Measurements from ENCODE around the gene NTM. TPM values are rescaled to one million over a fixed set of nuclear protein-coding genes. Genes with fewer than 3 reads are reported as not detected.

NTM gene
- total RNA-seq, 2 donors from 2014 or later, result 1.7 to 3.6 TPM

GRCh38 chr11:131688048-131688693 is 317.8 kb downstream of the NTM start:
- peaks cover 47% of the 10 kb centered on the region for H3K27me3 Mint-ChIP-seq (ENCODE audit: insufficient read depth)
- Histone ChIP-seq H3K9ac (ENCODE audit: extremely low read depth, low read length, poor library complexity, severe bottlenecking) (no peak overlapping the region), H3K27ac (ENCODE audit: low read depth, low read length) (no peak overlapping the region), H3K9me3 (ENCODE audit: control insufficient read depth, low read length) (no peaks in the 10 kb centered on the region), H3K4me1 (ENCODE audit: control insufficient read depth, insufficient read depth, low read length) (peaks cover 12% of the 10 kb centered on the region), H3K4me3 (ENCODE audit: low read length) (no peak overlapping the region), H3K36me3 (ENCODE audit: control insufficient read depth, insufficient read depth, low read length) (no peaks in the 10 kb centered on the region), H3K27me3 (ENCODE audit: control insufficient read depth, insufficient read depth, low read length, poor library complexity, severe bottlenecking) (peaks cover 37% of the 10 kb centered on the region)
- peaks cover 6% of the 10 kb centered on the region for H3K4me1 Mint-ChIP-seq
- peak; percentile 92 for DNase-seq
- no peaks in the 10 kb centered on the region for H3K36me3 Mint-ChIP-seq (ENCODE audit: low read depth)
- peak; percentile 93 for TF ChIP-seq CTCF (conservative IDR thresholded peaks at IDR 0.05)
- H3K27ac Mint-ChIP-seq, result no peak overlapping the region
- no peaks in the 10 kb centered on the region for H3K9me3 Mint-ChIP-seq
- H3K4me3 Mint-ChIP-seq, result no peak overlapping the region
- 26 to 38% methylated on average over 7 to 34 of the region's 34 CpGs for WGBS, 2 experiments (ENCODE audit: insufficient coverage in 1 of 2, insufficient read length in 1 of 2)

- Mint-ChIP-seq H3K27me3 (ENCODE audit: insufficient read depth) (peaks cover 58% of the 10 kb centered on the region), H3K27ac (no peak overlapping the region), H3K4me3 (no peak overlapping the region), H3K4me1 (peaks cover 7% of the 10 kb centered on the region), H3K9me3 (no peaks in the 10 kb centered on the region), H3K36me3 (ENCODE audit: low read depth) (no peaks in the 10 kb centered on the region)
- no peak overlapping the region for H3K9ac ChIP-seq (ENCODE audit: extremely low read depth, low read length, poor library complexity, severe bottlenecking)
- H3K4me3 ChIP-seq (ENCODE audit: low read length), result no peak overlapping the region
- H3K4me1 ChIP-seq (ENCODE audit: control insufficient read depth, insufficient read depth, low read length), result peaks cover 10% of the 10 kb centered on the region
- no peak overlapping the region for H3K27ac ChIP-seq (ENCODE audit: low read depth, low read length)
- no peak for DNase-seq
- H3K36me3 ChIP-seq (ENCODE audit: control insufficient read depth, insufficient read depth, low read length), result no peaks in the 10 kb centered on the region
- H3K9me3 ChIP-seq (ENCODE audit: control insufficient read depth, low read length), result no peaks in the 10 kb centered on the region
- peaks cover 48% of the 10 kb centered on the region for H3K27me3 ChIP-seq (ENCODE audit: control insufficient read depth, insufficient read depth, low read length, poor library complexity, severe bottlenecking)
- 86 to 100% methylated on average over 2 to 10 of the region's 10 CpGs for WGBS, 2 experiments (ENCODE audit: insufficient coverage in 1 of 2, insufficient read length in 1 of 2)
- no peak for TF ChIP-seq CTCF (conservative IDR thresholded peaks at IDR 0.05)
Observed at GRCh38 chr11:131689049-131689925, 318.9 kb downstream of the NTM start.

- Histone ChIP-seq H3K27me3 (ENCODE audit: control insufficient read depth, insufficient read depth, low read length, poor library complexity, severe bottlenecking) (peaks cover 56% of the 10 kb centered on the region), H3K4me1 (ENCODE audit: control insufficient read depth, insufficient read depth, low read length) (peaks cover 3% of the 10 kb centered on the region), H3K36me3 (ENCODE audit: control insufficient read depth, insufficient read depth, low read length) (no peaks in the 10 kb centered on the region), H3K9me3 (ENCODE audit: control insufficient read depth, low read length) (no peaks in the 10 kb centered on the region), H3K27ac (ENCODE audit: low read depth, low read length) (no peak overlapping the region), H3K9ac (ENCODE audit: extremely low read depth, low read length, poor library complexity, severe bottlenecking) (no peak overlapping the region), H3K4me3 (ENCODE audit: low read length) (no peak overlapping the region)
- no peak overlapping the region for H3K27ac Mint-ChIP-seq
- TF ChIP-seq CTCF (conservative IDR thresholded peaks at IDR 0.05), result no peak
- peaks cover 68% of the 10 kb centered on the region for H3K27me3 Mint-ChIP-seq (ENCODE audit: insufficient read depth)
- no peak for DNase-seq
- H3K4me3 Mint-ChIP-seq, result no peak overlapping the region
- peaks cover 6% of the 10 kb centered on the region for H3K4me1 Mint-ChIP-seq
- no peaks in the 10 kb centered on the region for H3K9me3 Mint-ChIP-seq
- WGBS, 2 experiments (ENCODE audit: insufficient coverage in 1 of 2, insufficient read length in 1 of 2), result 93 to 97% methylated on average over 20 to 23 of the region's 23 CpGs
- H3K36me3 Mint-ChIP-seq (ENCODE audit: low read depth), result no peaks in the 10 kb centered on the region
Observed at GRCh38 chr11:131690362-131690761, 319.9 kb downstream of the NTM start.
